Hippocampal formation (tissue), 2 donors: ENCODE data around the gene RIMBP3C.
"Not testable (repeated sequence)": the region's sequence is repeated elsewhere in the genome, so short reads cannot be mapped to it uniquely, and the experiment has no call there.

Experiments used
- DNase-seq, 2 donors: peaks; one replicate each; lab custom pipeline; 2025; lab: John Stamatoyannopoulos, UW

Gene RIMBP3C

DNA sequence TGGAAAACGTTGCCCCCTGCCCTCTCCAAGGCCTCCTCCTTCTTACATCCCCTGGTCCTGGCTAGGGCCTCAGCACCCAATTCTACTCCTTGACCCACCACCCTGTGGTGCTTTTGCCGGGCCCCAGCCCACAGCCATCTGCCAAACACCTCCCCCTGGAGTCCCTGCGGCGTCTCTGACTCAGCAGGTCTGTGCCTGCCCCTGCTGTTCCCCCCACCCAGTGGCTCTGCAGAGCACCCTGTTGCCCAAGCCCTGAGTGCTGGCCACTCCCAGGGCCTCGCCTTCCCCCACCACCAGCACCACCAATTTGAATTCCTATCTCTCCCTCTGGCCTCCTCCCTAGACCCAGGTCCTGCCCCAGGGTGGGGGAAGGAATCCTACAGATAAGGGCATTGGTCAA lies 19.7 kb downstream of the RIMBP3C start:
- not testable (repeated sequence) for DNase-seq

DNA sequence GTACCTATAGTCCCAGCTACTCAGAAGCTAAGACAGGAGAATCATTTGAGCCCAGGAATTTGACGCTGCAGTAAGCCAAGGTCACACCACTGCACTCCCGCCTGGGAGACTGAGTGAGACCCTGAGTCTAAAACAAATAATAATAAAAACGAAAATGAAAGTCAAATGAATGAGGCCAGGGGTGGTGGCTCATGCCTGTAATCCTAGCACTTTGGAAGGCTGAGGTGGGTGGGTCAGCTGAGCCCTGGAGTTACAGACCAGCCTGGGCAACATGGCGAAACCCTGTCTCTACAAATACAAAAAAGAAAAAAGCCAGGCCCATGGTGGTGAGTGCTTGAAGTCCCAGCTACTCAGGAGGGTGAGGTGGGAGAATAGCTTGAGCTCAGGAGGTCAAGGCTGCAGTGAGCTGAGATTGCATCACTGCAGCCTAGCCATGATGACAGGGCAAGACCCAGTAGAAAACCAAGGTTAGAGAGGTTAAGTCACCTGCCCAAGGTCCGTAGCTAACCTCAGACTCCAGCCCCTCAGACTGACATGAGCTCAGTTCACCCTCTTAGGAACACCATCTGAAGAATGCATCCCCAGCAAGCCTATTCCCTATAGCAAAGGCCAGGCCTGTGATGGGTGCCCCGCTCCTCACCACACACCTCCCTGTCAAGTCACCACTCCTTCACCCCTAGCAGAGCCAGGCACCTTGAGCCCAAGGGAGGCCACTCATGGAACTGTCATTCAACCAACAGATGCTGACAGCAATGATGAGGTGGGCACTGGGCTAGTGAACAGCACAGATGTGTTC lies 24.4 kb downstream of the RIMBP3C start:
- not testable (repeated sequence) for DNase-seq

DNA sequence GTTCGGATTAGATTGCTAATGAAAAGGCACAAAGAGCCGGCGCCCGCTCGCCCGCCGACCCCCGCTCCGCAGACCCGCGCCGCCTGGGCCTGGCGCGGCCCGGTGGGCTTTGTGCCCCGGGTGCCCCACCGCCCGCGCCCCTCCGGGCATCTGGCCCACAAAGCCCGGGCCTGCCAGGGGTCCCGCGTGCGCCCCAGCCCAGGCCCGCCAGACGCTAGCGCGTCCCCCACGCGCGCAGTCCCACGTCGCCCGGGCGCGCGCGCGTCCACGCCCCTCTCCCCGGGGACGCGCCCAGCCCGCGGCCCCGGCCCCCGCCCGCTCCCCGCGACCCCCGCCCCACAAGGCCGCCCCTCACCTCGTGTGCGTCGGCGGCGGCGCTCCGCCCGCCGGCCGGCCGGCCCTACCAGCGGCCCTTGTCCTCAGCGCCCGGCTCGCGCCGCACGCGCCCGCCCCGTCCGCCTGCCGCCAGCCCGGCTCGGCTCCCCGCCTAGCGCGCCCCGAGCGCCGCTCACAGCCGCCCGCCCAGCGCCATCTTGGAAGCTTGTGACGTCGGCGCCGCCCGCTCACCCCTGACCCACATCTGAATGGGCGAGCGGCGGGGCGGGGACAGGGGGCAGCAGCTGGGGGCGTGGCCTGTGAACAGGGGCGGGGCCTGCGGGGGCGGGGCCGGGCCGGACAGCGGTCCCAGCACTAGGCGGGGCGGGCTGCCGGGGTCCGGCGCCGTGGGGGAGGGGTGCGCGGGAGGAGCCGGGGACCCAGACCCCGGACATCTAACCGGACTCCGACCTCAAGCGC lies 34.1 kb downstream of the RIMBP3C start:
- not testable (repeated sequence) for DNase-seq

GRCh38 chr22:21516522-21516921 lies 34.7 kb downstream of the RIMBP3C start:
- DNase-seq: not testable (repeated sequence)

DNA sequence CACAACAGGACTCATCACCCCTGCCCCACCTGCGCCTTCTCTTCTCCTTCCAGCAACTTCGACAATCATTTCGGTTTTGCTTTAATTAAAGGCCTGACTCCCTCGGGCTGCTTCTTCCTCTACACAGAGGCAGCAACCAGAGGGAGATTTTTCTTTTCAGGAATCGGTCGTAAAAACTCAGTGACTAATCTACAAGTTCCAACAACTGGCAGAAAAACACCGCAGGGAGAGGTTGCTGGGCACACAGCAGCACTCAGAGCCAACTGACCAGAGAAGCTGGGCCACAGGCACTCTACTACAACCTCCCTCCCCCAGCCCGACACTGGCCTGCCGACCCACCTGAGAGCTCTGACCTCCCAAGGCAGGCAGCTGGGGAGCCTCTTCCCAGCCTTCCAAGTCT lies 36.0 kb downstream of the RIMBP3C start:
- not testable (repeated sequence) for DNase-seq

DNA sequence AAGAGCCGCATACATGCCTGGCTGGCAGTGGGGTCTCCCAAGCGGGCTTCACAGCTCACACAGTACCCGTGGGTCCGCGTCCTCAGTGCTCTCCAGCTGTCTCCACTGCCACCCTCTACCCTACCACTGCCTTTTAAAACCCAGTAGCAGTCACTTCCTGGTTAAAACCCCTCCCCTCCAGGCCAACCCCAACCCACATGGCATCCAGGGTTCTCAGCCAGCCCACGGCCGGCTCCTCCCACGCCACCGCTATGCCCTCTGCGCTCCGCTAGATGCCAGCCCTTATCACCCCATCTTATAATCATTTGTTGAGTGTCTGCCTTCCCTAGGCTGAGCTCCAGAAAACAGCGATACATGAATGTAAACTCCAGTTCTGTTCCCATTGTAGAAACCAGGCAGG lies 37.1 kb downstream of the RIMBP3C start:
- DNase-seq: not testable (repeated sequence)

DNA sequence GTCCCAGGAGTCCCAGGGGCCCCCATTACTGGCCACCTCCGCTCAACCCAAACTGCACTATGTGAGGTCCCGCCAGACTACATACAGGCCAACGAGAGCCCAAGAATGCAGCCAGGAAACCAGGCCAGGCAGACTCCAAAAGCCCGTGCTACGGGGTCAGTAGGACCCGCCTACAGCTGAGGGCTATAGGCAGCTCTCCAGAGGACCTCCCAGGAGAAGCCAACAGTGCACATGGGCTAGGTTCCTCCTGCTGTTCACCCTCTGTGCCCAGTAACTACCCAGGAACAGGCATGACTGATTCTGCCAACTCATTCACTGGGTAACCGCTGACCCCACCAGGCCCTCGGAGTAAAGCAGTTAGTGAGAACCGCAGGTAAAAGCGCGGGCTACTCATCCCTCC lies 39.2 kb downstream of the RIMBP3C start:
- DNase-seq: not testable (repeated sequence)

GRCh38 chr22:21510397-21510796 lies 40.9 kb downstream of the RIMBP3C start:
- DNase-seq: not testable (repeated sequence)

- not testable (repeated sequence) for DNase-seq
These were observed 51.4 kb downstream of the RIMBP3C start for GRCh38 chr22:21499623-21500506.

- not testable (repeated sequence) for DNase-seq
These were observed 52.8 kb downstream of the RIMBP3C start for GRCh38 chr22:21498489-21498888.

DNA sequence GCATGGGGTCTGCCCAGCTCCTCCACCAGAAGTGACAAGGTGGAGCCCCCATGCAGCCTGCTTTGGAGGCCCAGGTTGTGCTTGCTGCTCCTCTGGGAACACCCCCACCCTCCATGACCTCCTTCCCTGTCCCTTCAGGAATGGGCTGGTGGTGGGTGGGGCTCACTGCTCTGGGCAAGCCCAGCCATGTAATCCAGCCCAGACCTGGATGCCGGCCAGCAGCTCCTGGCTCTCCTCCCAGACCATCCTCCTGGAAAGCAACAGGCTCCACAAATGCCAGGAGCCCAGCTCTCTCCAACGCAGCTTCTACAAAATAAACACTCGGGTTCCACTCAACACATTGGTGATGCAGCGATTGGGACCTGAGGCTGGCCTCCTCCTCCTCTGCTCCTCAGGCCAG lies 53.3 kb downstream of the RIMBP3C start:
- DNase-seq: not testable (repeated sequence)
